ENCODE data around the gene DEFB129.

DNA sequence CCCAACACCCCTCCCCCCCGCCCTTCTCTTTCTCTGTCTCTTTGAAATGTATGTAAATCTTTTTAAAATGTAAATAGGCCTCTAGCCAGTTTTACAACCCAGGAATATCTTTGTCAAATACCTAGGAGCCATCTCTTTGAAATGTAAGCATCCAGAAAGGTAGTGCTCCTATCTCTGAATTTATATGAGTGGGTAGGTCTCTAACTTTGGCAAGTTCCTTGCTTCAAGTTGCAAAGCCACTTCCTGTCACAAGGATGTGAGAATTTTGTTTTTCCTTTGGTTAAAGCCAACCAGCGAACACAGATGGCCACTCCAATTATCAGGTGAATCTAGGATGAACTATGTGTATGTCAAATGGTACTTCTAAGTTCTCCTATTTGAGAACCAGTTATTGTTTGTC is 24.3 kb downstream of the DEFB129 start:
- no peak for TF ChIP-seq CTCF (IDR thresholded peaks at IDR 0.05)
- no peak for TF ChIP-seq POLR2A (IDR thresholded peaks at IDR 0.05)
- TF ChIP-seq POLR2AphosphoS5 (IDR thresholded peaks at IDR 0.05) = no peak

Data from suprapubic skin (tissue), 4 donors.